ENCODE data around the gene CCL21.

CCL21 gene

GRCh38 chr9:34701769-34702736 lies 7.9 kb downstream of the CCL21 start:
- Histone ChIP-seq H3K27me3 (ENCODE audit: control insufficient read depth, insufficient read depth, low read length) (peaks cover 32% of the 10 kb centered on the region), H3K9ac (ENCODE audit: low read depth, low read length) (no peak overlapping the region), H3K4me3 (ENCODE audit: low read depth, low read length) (peak overlapping the region; percentile 52), H3K4me1 (ENCODE audit: control insufficient read depth, insufficient read depth, low read length) (peaks cover 2% of the 10 kb centered on the region), H3K9me3 (ENCODE audit: control insufficient read depth, insufficient read depth, low read length) (no peaks in the 10 kb centered on the region), H3K36me3 (ENCODE audit: control insufficient read depth, insufficient read depth, low read length) (no peaks in the 10 kb centered on the region)

DNA sequence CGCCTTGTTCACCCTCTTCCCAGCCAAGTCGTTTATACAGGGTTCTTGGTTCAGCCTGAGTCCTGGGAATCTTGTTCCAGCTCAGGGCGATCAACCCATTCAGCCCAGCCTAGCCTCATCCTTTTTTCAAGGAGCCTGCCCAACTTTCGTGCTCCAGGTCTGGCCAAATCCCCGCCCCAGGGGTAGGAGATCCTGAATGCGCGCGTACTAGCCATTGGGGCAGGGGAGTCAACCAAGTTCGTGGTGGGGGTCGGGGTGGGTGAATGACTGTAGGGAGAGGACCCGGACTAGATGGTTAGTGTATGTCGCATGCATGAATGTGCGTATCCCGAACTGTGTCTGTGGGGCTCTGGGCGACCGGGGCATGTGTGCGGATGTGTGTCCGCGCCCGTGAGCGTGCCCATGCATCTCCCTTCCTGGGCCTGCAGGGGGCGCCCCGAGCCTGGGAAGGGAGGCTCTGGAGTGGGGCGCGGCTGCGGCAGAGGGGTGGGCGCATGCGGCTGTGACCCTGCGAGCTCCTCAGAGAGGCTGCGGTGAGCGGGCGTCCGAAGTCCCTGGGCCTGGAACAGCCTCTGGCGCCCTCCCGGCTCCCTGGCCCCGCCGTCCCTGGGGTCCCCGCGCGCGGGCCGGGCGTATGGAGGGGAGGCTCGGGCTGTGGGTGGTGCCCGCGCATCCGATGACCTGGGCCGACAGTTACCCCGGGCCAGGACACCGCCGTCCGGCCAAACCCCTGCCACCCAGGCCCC lies 8.7 kb downstream of the CCL21 start:
- H3K36me3 ChIP-seq (ENCODE audit: control insufficient read depth, insufficient read depth, low read length) = no peaks in the 10 kb centered on the region
- peaks cover 36% of the 10 kb centered on the region for H3K27me3 ChIP-seq (ENCODE audit: control insufficient read depth, insufficient read depth, low read length)

GRCh38 chr9:34694811-34695210 lies 15.1 kb downstream of the CCL21 start:
- peaks cover 19% of the 10 kb centered on the region for H3K27me3 ChIP-seq (ENCODE audit: control insufficient read depth, insufficient read depth, low read length)
- no peaks in the 10 kb centered on the region for H3K36me3 ChIP-seq (ENCODE audit: control insufficient read depth, insufficient read depth, low read length)
- H3K9me3 ChIP-seq (ENCODE audit: control insufficient read depth, insufficient read depth, low read length) = no peaks in the 10 kb centered on the region
- no peaks in the 10 kb centered on the region for H3K4me1 ChIP-seq (ENCODE audit: control insufficient read depth, insufficient read depth, low read length)
- H3K9ac ChIP-seq (ENCODE audit: low read depth, low read length) = no peak overlapping the region
- H3K4me3 ChIP-seq (ENCODE audit: low read depth, low read length) = no peak overlapping the region

More for the DNA sequence above, 8.7 kb downstream of the CCL21 start:
- H3K9ac ChIP-seq (ENCODE audit: low read depth, low read length) = no peak overlapping the region
- H3K4me3 ChIP-seq (ENCODE audit: low read depth, low read length) = peak overlapping the region; percentile 52
- H3K9me3 ChIP-seq (ENCODE audit: control insufficient read depth, insufficient read depth, low read length) = no peaks in the 10 kb centered on the region
- H3K4me1 ChIP-seq (ENCODE audit: control insufficient read depth, insufficient read depth, low read length) = peaks cover 2% of the 10 kb centered on the region

- Histone ChIP-seq H3K4me3 (ENCODE audit: low read depth, low read length) (no peak overlapping the region), H3K27me3 (ENCODE audit: control insufficient read depth, insufficient read depth, low read length) (peaks cover 7% of the 10 kb centered on the region), H3K9ac (ENCODE audit: low read depth, low read length) (no peak overlapping the region), H3K4me1 (ENCODE audit: control insufficient read depth, insufficient read depth, low read length) (no peaks in the 10 kb centered on the region), H3K36me3 (ENCODE audit: control insufficient read depth, insufficient read depth, low read length) (no peaks in the 10 kb centered on the region), H3K9me3 (ENCODE audit: control insufficient read depth, insufficient read depth, low read length) (no peaks in the 10 kb centered on the region)
Measured at GRCh38 chr9:34693560-34693959, 16.4 kb downstream of the CCL21 start.

DNA sequence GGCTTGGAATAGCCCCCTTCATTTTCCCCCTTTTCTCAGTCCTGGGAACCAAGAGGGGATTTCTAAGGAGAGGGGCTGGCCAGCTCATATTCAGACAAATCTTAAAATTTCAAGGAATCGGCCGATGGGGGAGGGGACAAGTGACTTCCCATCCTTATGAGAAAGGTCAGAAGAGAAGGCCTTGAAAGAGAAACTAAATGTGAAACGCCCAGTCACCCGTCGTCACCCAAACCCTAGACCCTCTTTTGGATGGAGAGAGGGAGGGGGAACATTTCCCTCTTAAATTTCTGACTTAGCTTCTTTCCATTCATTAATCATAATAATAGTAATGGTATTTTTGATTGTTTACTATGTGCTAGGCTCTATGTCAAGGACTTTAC lies 18.0 kb downstream of the CCL21 start:
- no peak overlapping the region for H3K4me3 ChIP-seq (ENCODE audit: low read depth, low read length)
- H3K9ac ChIP-seq (ENCODE audit: low read depth, low read length) = no peak overlapping the region
- H3K9me3 ChIP-seq (ENCODE audit: control insufficient read depth, insufficient read depth, low read length) = no peaks in the 10 kb centered on the region
- no peaks in the 10 kb centered on the region for H3K4me1 ChIP-seq (ENCODE audit: control insufficient read depth, insufficient read depth, low read length)
- H3K27me3 ChIP-seq (ENCODE audit: control insufficient read depth, insufficient read depth, low read length) = peaks cover 4% of the 10 kb centered on the region
- no peaks in the 10 kb centered on the region for H3K36me3 ChIP-seq (ENCODE audit: control insufficient read depth, insufficient read depth, low read length)

DNA sequence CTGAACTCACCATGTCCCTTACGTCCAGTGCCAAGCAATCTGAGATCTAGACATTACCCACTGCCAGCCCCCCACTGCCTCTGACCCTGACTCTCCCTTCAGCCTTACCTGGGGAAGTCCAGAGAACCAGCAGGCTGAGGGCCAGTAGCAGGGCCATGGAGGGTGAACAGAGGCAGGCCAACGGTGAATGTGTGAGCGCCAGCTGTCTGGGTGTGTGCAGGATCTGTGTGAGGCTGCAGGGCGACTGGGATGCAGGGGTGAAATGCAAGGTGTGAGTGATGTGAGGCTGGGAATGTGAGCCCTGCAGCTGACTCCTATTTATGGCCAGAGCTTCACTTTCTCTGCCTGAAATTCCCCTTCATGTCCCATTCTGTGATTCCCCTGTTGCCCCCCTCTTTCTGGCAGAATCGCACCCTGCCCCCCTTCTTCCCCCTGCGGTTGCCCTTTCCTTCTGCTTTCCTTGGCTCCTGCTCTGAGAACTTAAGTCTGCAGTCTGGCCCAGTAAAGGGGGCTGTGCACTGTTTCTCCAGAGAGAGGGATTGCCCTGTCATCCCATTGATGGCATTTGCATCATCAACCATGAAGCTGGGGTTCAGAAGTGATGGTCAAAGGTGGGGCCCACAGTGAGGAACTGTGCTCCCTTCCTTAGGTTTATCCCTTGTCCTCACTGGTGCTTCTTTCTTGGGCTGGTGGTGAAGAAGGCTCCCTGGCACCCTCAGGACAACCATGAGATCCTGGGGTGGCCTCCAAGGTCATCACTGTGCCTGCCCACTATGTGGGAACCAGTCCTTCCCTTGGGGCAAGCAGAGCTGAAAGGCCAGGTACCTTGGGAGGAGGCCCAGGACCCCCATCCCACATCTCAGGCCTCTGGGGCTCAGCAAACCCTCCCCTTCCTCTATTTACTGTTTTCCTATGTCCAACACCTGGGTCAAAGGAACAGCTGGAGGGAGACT lies 18.7 kb downstream of the CCL21 start, which contains the start of gene CCL19:
Gene CCL19, minus strand, starts transcription at position 294 of the 953 bp plus-strand sequence. Its CDS starts 137 bp downstream, at position 157.
- H3K4me3 ChIP-seq (ENCODE audit: low read depth, low read length) = no peak within 1 kb of the TSS
- H3K4me1 ChIP-seq (ENCODE audit: control insufficient read depth, insufficient read depth, low read length) = no peaks in the 10 kb centered on the region
- H3K9me3 ChIP-seq (ENCODE audit: control insufficient read depth, insufficient read depth, low read length) = no peaks in the 10 kb centered on the region

DNA sequence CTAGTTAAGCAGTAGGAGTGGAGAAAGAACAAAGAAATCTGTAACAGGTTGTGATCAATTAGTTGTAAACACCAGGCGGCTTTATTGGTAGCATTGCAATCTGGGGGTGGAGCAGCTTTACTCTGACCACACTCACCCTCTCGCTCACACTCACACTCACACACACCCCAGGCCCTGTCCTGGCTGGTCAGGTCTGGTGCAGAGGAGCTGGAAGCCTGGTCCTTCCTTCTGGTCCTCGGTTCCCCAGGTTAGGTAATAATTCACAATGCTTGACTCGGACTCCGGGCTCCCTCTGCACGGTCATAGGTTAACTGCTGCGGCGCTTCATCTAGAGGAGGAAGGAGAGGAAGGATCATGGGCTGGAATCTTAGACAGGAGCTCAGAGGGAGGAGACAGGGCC lies 20.4 kb downstream of the CCL21 start:
- Histone ChIP-seq H3K36me3 (ENCODE audit: control insufficient read depth, insufficient read depth, low read length) (no peaks in the 10 kb centered on the region), H3K4me3 (ENCODE audit: low read depth, low read length) (no peak overlapping the region), H3K27me3 (ENCODE audit: control insufficient read depth, insufficient read depth, low read length) (peaks cover under 1% of the 10 kb centered on the region), H3K4me1 (ENCODE audit: control insufficient read depth, insufficient read depth, low read length) (no peaks in the 10 kb centered on the region), H3K9ac (ENCODE audit: low read depth, low read length) (no peak overlapping the region), H3K9me3 (ENCODE audit: control insufficient read depth, insufficient read depth, low read length) (no peaks in the 10 kb centered on the region)

More for the DNA sequence above, 18.7 kb downstream of the CCL21 start, which contains the start of gene CCL19:
- Histone ChIP-seq H3K9ac (ENCODE audit: low read depth, low read length) (no peak within 1 kb of the TSS), H3K27me3 (ENCODE audit: control insufficient read depth, insufficient read depth, low read length) (no peaks in the 10 kb centered on the region), H3K36me3 (ENCODE audit: control insufficient read depth, insufficient read depth, low read length) (no peaks in the 10 kb centered on the region)

- Histone ChIP-seq H3K9me3 (ENCODE audit: control insufficient read depth, insufficient read depth, low read length) (no peaks in the 10 kb centered on the region), H3K4me1 (ENCODE audit: control insufficient read depth, insufficient read depth, low read length) (no peaks in the 10 kb centered on the region), H3K4me3 (ENCODE audit: low read depth, low read length) (no peak overlapping the region), H3K27me3 (ENCODE audit: control insufficient read depth, insufficient read depth, low read length) (peaks cover 2% of the 10 kb centered on the region), H3K36me3 (ENCODE audit: control insufficient read depth, insufficient read depth, low read length) (no peaks in the 10 kb centered on the region), H3K9ac (ENCODE audit: low read depth, low read length) (no peak overlapping the region)
Measured at GRCh38 chr9:34689116-34689470, 20.8 kb downstream of the CCL21 start.

- H3K9me3 ChIP-seq (ENCODE audit: control insufficient read depth, insufficient read depth, low read length) = no peaks in the 10 kb centered on the region
- H3K27me3 ChIP-seq (ENCODE audit: control insufficient read depth, insufficient read depth, low read length) = peaks cover 2% of the 10 kb centered on the region
- no peak overlapping the region for H3K4me3 ChIP-seq (ENCODE audit: low read depth, low read length)
- H3K4me1 ChIP-seq (ENCODE audit: control insufficient read depth, insufficient read depth, low read length) = no peaks in the 10 kb centered on the region
- no peaks in the 10 kb centered on the region for H3K36me3 ChIP-seq (ENCODE audit: control insufficient read depth, insufficient read depth, low read length)
- H3K9ac ChIP-seq (ENCODE audit: low read depth, low read length) = no peak overlapping the region
Measured at GRCh38 chr9:34688329-34689115, 21.4 kb downstream of the CCL21 start.

DNA sequence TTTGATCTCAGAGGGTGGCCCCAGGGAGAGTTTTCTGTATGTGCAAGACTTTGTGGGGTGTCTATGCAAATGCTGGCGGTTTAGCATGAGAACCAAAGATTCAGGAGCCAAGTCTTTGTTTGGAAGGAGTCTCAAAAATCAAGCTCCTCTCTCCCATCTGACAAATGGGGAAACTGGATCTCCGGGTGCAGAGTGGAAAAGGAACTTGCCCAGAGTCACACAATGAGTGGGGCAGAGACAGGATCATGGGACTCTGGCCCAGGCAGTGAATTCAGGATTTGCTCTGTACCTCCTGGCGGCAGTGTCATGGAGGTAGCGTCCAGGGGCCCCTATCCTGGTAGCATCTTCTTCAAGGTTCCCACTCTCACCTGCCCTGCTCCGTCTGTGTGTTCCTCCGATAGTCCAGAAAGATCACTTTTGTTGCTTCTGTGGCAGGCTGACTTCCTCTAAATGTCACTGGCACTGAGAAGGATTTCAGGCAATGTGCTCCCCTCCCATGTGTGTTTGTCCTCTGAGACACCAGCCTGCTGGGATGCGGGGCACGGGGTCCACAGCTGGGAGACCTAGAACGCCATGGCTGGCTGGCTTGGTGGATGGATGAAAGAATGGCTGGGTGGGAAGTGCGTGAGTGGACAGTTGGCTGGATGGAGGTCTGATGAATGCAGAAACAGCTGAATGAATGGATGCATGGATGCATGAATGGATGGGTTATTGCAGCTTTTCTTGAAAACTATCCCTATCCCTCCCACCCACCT lies 22.5 kb downstream of the CCL21 start:
- H3K36me3 ChIP-seq (ENCODE audit: control insufficient read depth, insufficient read depth, low read length) = no peaks in the 10 kb centered on the region
- no peaks in the 10 kb centered on the region for H3K9me3 ChIP-seq (ENCODE audit: control insufficient read depth, insufficient read depth, low read length)
- H3K4me3 ChIP-seq (ENCODE audit: low read depth, low read length) = no peak overlapping the region
- no peak overlapping the region for H3K9ac ChIP-seq (ENCODE audit: low read depth, low read length)
- H3K27me3 ChIP-seq (ENCODE audit: control insufficient read depth, insufficient read depth, low read length) = peaks cover 2% of the 10 kb centered on the region
- no peaks in the 10 kb centered on the region for H3K4me1 ChIP-seq (ENCODE audit: control insufficient read depth, insufficient read depth, low read length)
